T-helper 1 cell treated with Interleukin-12 subunit alpha and Interleukin-12 subunit beta and Interleukin-4 antibody, amounts not matched to agents 30 μg/mL and 1 μg/mL, for 36 hours (primary cell): ENCODE results near the gene FRRS1.

Experiments
- H3K27ac Mint-ChIP-seq: one replicate; pipeline ENCODE4 v1.8.0; 2021; ENCODE audit warnings: mild to moderate bottlenecking, mixed read lengths
- H3K27me3 Mint-ChIP-seq: one replicate; pipeline ENCODE4 v1.8.0; 2021; ENCODE audit warnings: low read depth, mixed read lengths
- H3K36me3 Mint-ChIP-seq: one replicate; pipeline ENCODE4 v1.8.0; 2021; ENCODE audit warnings: low read depth, mixed read lengths
- H3K4me1 Mint-ChIP-seq: one replicate; pipeline ENCODE4 v1.8.0; 2021; ENCODE audit warnings: low read depth, mixed read lengths
- H3K4me3 Mint-ChIP-seq: one replicate; pipeline ENCODE4 v1.8.0; 2021; ENCODE audit warnings: mild to moderate bottlenecking, moderate library complexity, mixed read lengths
- H3K9me3 Mint-ChIP-seq: one replicate; pipeline ENCODE4 v1.8.0; 2021; ENCODE audit warnings: mixed read lengths

Gene FRRS1

GRCh38 chr1:99756598-99756997 lies 9.8 kb downstream of the FRRS1 start:
- Mint-ChIP-seq H3K4me3 (no peak overlapping the region), H3K4me1 (peaks cover 11% of the 10 kb centered on the region), H3K9me3 (no peaks in the 10 kb centered on the region), H3K36me3 (peaks cover 4% of the 10 kb centered on the region), H3K27me3 (peaks cover 20% of the 10 kb centered on the region), H3K27ac (no peak overlapping the region)

GRCh38 chr1:99755664-99756063 lies 10.8 kb downstream of the FRRS1 start:
- Mint-ChIP-seq H3K27me3 (peaks cover 16% of the 10 kb centered on the region), H3K27ac (no peak overlapping the region), H3K36me3 (peaks cover 4% of the 10 kb centered on the region)

GRCh38 chr1:99754697-99755096 lies 11.7 kb downstream of the FRRS1 start:
- peaks cover 15% of the 10 kb centered on the region for H3K27me3 Mint-ChIP-seq
- no peaks in the 10 kb centered on the region for H3K9me3 Mint-ChIP-seq
- peaks cover 4% of the 10 kb centered on the region for H3K36me3 Mint-ChIP-seq
- H3K27ac Mint-ChIP-seq: no peak overlapping the region
- no peak overlapping the region for H3K4me3 Mint-ChIP-seq
- H3K4me1 Mint-ChIP-seq: peaks cover 20% of the 10 kb centered on the region

More at GRCh38 chr1:99755664-99756063, 10.8 kb downstream of the FRRS1 start:
- peaks cover 15% of the 10 kb centered on the region for H3K4me1 Mint-ChIP-seq
- H3K9me3 Mint-ChIP-seq: no peaks in the 10 kb centered on the region
- no peak overlapping the region for H3K4me3 Mint-ChIP-seq

- peaks cover 15% of the 10 kb centered on the region for H3K27me3 Mint-ChIP-seq
- no peak overlapping the region for H3K4me3 Mint-ChIP-seq
- no peaks in the 10 kb centered on the region for H3K9me3 Mint-ChIP-seq
- H3K4me1 Mint-ChIP-seq: peaks cover 20% of the 10 kb centered on the region
- peaks cover 4% of the 10 kb centered on the region for H3K36me3 Mint-ChIP-seq
- H3K27ac Mint-ChIP-seq: no peak overlapping the region
Measured at GRCh38 chr1:99754055-99754626, 12.3 kb downstream of the FRRS1 start.

GRCh38 chr1:99751877-99752504 lies 14.4 kb downstream of the FRRS1 start:
- Mint-ChIP-seq H3K9me3 (no peaks in the 10 kb centered on the region), H3K27ac (no peak overlapping the region), H3K36me3 (peaks cover 4% of the 10 kb centered on the region), H3K27me3 (peaks cover 15% of the 10 kb centered on the region), H3K4me1 (peaks cover 15% of the 10 kb centered on the region), H3K4me3 (no peak overlapping the region)

- H3K27ac Mint-ChIP-seq: no peak overlapping the region
- H3K4me1 Mint-ChIP-seq: peaks cover 15% of the 10 kb centered on the region
- peaks cover 4% of the 10 kb centered on the region for H3K36me3 Mint-ChIP-seq
- no peak overlapping the region for H3K4me3 Mint-ChIP-seq
- H3K9me3 Mint-ChIP-seq: no peaks in the 10 kb centered on the region
- H3K27me3 Mint-ChIP-seq: peaks cover 15% of the 10 kb centered on the region
Measured at GRCh38 chr1:99749504-99750347, 16.7 kb downstream of the FRRS1 start.

- Mint-ChIP-seq H3K27ac (no peak overlapping the region), H3K4me1 (peaks cover 15% of the 10 kb centered on the region), H3K36me3 (peaks cover 4% of the 10 kb centered on the region)
Measured at GRCh38 chr1:99748419-99748818, 18.0 kb downstream of the FRRS1 start.

GRCh38 chr1:99745684-99746083 lies 20.8 kb downstream of the FRRS1 start:
- Mint-ChIP-seq H3K4me1 (peaks cover 6% of the 10 kb centered on the region), H3K9me3 (no peaks in the 10 kb centered on the region), H3K27me3 (peaks cover 5% of the 10 kb centered on the region), H3K4me3 (no peak overlapping the region), H3K36me3 (no peaks in the 10 kb centered on the region), H3K27ac (no peak overlapping the region)

More at GRCh38 chr1:99748419-99748818, 18.0 kb downstream of the FRRS1 start:
- Mint-ChIP-seq H3K27me3 (peaks cover 10% of the 10 kb centered on the region), H3K9me3 (no peaks in the 10 kb centered on the region), H3K4me3 (no peak overlapping the region)

GRCh38 chr1:99745061-99745460 lies 21.4 kb downstream of the FRRS1 start:
- no peak overlapping the region for H3K4me3 Mint-ChIP-seq
- no peaks in the 10 kb centered on the region for H3K9me3 Mint-ChIP-seq
- H3K4me1 Mint-ChIP-seq: peaks cover under 1% of the 10 kb centered on the region
- H3K27ac Mint-ChIP-seq: no peak overlapping the region
- no peaks in the 10 kb centered on the region for H3K36me3 Mint-ChIP-seq
- H3K27me3 Mint-ChIP-seq: peaks cover under 1% of the 10 kb centered on the region

GRCh38 chr1:99740141-99740540 lies 26.3 kb downstream of the FRRS1 start:
- Mint-ChIP-seq H3K9me3 (no peaks in the 10 kb centered on the region), H3K36me3 (no peaks in the 10 kb centered on the region), H3K27ac (no peak overlapping the region), H3K4me3 (no peak overlapping the region), H3K4me1 (no peaks in the 10 kb centered on the region), H3K27me3 (no peaks in the 10 kb centered on the region)

GRCh38 chr1:99738858-99739465 lies 27.5 kb downstream of the FRRS1 start:
- Mint-ChIP-seq H3K4me1 (no peaks in the 10 kb centered on the region), H3K27ac (no peak overlapping the region), H3K9me3 (no peaks in the 10 kb centered on the region), H3K27me3 (peaks cover 3% of the 10 kb centered on the region), H3K4me3 (no peak overlapping the region), H3K36me3 (no peaks in the 10 kb centered on the region)

GRCh38 chr1:99737016-99737415 lies 29.4 kb downstream of the FRRS1 start:
- peaks cover 10% of the 10 kb centered on the region for H3K27me3 Mint-ChIP-seq
- no peak overlapping the region for H3K4me3 Mint-ChIP-seq
- H3K4me1 Mint-ChIP-seq: no peaks in the 10 kb centered on the region
- no peak overlapping the region for H3K27ac Mint-ChIP-seq
- H3K36me3 Mint-ChIP-seq: no peaks in the 10 kb centered on the region
- H3K9me3 Mint-ChIP-seq: no peaks in the 10 kb centered on the region

GRCh38 chr1:99735852-99736251 lies 30.6 kb downstream of the FRRS1 start:
- Mint-ChIP-seq H3K27me3 (peaks cover 10% of the 10 kb centered on the region), H3K9me3 (no peaks in the 10 kb centered on the region)

GRCh38 chr1:99731384-99731783 lies 35.1 kb downstream of the FRRS1 start:
- Mint-ChIP-seq H3K27me3 (peaks cover 10% of the 10 kb centered on the region), H3K36me3 (no peaks in the 10 kb centered on the region), H3K4me3 (no peak overlapping the region), H3K4me1 (no peaks in the 10 kb centered on the region), H3K27ac (no peak overlapping the region), H3K9me3 (no peaks in the 10 kb centered on the region)

More at GRCh38 chr1:99735852-99736251, 30.6 kb downstream of the FRRS1 start:
- H3K36me3 Mint-ChIP-seq: no peaks in the 10 kb centered on the region
- H3K27ac Mint-ChIP-seq: no peak overlapping the region
- H3K4me3 Mint-ChIP-seq: no peak overlapping the region
- H3K4me1 Mint-ChIP-seq: no peaks in the 10 kb centered on the region
